Uterus (tissue), 4 donors: ENCODE results near the gene TMEM41A. TPM values are rescaled to one million over a fixed set of nuclear protein-coding genes. Genes with fewer than 3 reads are reported as not detected.

Experiments used
- DNase-seq, 2 donors: peaks; one replicate each; pipeline ENCODE4 v3.0.0-alpha.2; 2019 to 2020
- H3K27ac ChIP-seq, 2 donors: fragments of 200-600 bp; sonication (generic); 1 replicate in 1 of 2; 2 replicates in 1 of 2; pipeline ENCODE4 v1.5.1; 2016 to 2018
- H3K27me3 ChIP-seq, 2 donors: fragments of 200-600 bp; sonication (generic); one replicate each; pipeline ENCODE4 v1.5.1; 2018 to 2019; ENCODE audit warnings: control low read depth in 1 of 2
- H3K36me3 ChIP-seq, 2 donors: fragments of 200-600 bp; sonication (generic); one replicate each; pipeline ENCODE4 v1.5.1; 2019; ENCODE audit warnings: control low read depth in 1 of 2
- H3K4me1 ChIP-seq, 2 donors: fragments of 200-600 bp; sonication (generic); one replicate each; pipeline ENCODE4 v1.5.1; 2018 to 2019; ENCODE audit warnings: control low read depth in 1 of 2
- H3K4me3 ChIP-seq, 2 donors: fragments of 200-600 bp; sonication (generic); 1 replicate in 1 of 2; 2 replicates in 1 of 2; pipeline ENCODE4 v1.5.1; 2018 to 2019; ENCODE audit warnings: mild to moderate bottlenecking in 1 of 2
- H3K9me3 ChIP-seq, 2 donors: fragments of 200-600 bp; sonication (generic); one replicate each; pipeline ENCODE4 v1.5.1; 2019; ENCODE audit warnings: control low read depth in 1 of 2
- POLR2A ChIP-seq, 2 donors: fragments of 450-650 bp; IDR thresholded peaks; one replicate each; pipeline ENCODE4 v1.6.1; 2016; ENCODE audit warnings: antibody characterized with exemption in 2 of 2, mild to moderate bottlenecking in 1 of 2, moderate library complexity in 1 of 2
- intact Hi-C: fragments of 100-400 bp; cut with DNase I; formaldehyde crosslinking; loops from one replicate; pipeline ENCODE4 v1.15.1; 2023; ENCODE audit warnings: low total_unique reads
- total RNA-seq, 4 donors: library from RNA; depleted of rRNA in 3 of 4; stranded (reverse); fragments of >200 nt in 3 of 4; gene quantifications; one replicate each; pipeline versions ENCODE4 v1.1.0 to v1.2.4, GENCODE V29; 2014 to 2023
- TF ChIP-seq, protein P1 (sequence below), 4 experiments: fragments of 200-600 bp in 2 of 4; fragments of 450-650 bp in 2 of 4; sonication (generic) in 2 of 4; IDR thresholded peaks; one replicate each; pipeline ENCODE4 v1.5.1; 2016 to 2019; ENCODE audit warnings: antibody characterized with exemption in 4 of 4, mild to moderate bottlenecking in 2 of 4, moderate library complexity in 1 of 4
- donor health status: DM: yes; HTN: yes; CAD: no.

Gene TMEM41A
- total RNA-seq, 4 donors from 2014 or later = 3.6 to 31.5 (median 17.8) TPM

DNA sequence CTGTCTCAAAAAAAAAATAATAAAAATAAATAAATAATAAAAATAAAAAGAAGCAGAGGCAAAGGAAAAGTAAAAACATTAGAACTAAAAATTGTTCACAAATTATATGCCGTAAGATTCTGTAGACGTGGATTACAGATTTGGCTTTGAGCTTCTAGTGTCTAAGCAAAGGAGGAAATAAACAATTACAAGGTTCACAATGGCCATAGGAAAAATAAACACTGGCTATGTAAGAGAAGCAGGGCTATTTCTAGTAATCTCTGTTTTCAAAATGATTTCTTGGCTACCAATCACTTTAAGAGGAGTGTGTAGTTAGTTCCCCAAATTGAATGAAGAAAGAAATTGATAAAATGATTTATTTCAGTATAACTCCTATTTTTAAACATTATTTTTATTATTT, 54.5 kb downstream of the TMEM41A start:
- intact Hi-C loops = no loop called here
- H3K9me3 ChIP-seq = no peaks in the 10 kb centered on the region
- no peaks in the 10 kb centered on the region for H3K36me3 ChIP-seq
- no peaks in the 10 kb centered on the region for H3K4me1 ChIP-seq
- DNase-seq = no peak
- H3K27ac ChIP-seq = no peak overlapping the region
- no peak for TF ChIP-seq POLR2A (IDR thresholded peaks at IDR 0.05)
- TF ChIP-seq, protein P1, sequence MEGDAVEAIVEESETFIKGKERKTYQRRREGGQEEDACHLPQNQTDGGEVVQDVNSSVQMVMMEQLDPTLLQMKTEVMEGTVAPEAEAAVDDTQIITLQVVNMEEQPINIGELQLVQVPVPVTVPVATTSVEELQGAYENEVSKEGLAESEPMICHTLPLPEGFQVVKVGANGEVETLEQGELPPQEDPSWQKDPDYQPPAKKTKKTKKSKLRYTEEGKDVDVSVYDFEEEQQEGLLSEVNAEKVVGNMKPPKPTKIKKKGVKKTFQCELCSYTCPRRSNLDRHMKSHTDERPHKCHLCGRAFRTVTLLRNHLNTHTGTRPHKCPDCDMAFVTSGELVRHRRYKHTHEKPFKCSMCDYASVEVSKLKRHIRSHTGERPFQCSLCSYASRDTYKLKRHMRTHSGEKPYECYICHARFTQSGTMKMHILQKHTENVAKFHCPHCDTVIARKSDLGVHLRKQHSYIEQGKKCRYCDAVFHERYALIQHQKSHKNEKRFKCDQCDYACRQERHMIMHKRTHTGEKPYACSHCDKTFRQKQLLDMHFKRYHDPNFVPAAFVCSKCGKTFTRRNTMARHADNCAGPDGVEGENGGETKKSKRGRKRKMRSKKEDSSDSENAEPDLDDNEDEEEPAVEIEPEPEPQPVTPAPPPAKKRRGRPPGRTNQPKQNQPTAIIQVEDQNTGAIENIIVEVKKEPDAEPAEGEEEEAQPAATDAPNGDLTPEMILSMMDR (IDR thresholded peaks at IDR 0.05) = no peak
- H3K27me3 ChIP-seq = no peaks in the 10 kb centered on the region
- H3K4me3 ChIP-seq = no peak overlapping the region

DNA sequence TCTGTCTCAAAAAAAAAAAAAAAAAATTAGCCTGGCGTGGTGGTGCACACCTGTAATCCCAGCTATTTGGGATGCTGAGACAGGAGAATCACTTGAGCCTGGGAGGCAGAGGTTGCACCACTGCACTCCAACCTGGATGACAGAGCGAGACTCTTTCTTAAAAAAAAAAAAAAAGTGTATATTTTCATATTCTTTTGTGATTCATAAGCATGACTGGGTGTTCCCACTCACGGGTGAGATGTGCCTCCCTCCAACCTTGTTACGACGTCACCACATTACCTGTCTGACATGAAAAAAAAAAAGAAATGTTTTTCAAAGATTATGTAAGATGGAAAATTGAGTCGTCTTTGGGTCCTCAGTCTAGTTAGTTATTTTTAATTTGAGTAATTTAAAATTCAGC, 56.8 kb downstream of the TMEM41A start:
- no peaks in the 10 kb centered on the region for H3K27me3 ChIP-seq
- DNase-seq = no peak
- H3K27ac ChIP-seq = no peak overlapping the region
- no peaks in the 10 kb centered on the region for H3K9me3 ChIP-seq
- no peak overlapping the region for H3K4me3 ChIP-seq
- no peaks in the 10 kb centered on the region for H3K36me3 ChIP-seq
- no peaks in the 10 kb centered on the region for H3K4me1 ChIP-seq
- TF ChIP-seq POLR2A (IDR thresholded peaks at IDR 0.05) = no peak
- TF ChIP-seq, protein P1 (IDR thresholded peaks at IDR 0.05) = no peak
- intact Hi-C loops = no loop called here

DNA sequence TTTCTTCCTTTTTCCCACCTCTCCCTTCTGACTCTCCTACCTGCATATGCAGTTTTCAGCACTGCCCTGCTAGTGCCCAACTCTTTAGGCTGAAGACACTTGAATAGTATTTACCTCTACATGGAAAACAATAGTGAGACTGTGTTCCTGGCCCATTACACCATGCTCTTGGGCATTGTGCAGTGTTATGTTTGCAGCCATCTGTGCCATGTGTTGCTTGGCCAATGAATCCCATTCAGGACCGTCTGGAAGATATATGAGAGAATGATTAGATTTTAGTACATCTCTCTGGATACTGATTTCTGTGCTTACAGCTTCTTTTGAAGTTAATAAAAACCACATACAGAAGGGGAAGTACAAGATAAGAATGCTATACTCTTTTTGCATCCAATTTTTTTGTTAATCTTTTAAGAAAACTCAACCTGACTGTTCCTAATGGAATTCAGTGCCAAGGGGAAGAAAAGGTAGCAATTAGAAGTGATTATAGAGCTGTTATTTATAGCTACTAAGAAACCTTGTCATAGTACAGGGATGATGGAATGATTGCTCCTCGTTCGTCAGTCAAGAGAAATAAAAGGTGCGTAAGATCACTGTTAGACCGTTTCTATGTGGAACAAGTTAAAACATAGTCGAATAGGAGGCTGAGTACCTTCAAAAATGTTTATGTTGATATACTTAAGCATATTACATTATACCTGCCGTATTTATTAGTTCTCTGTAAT, 58.9 kb downstream of the TMEM41A start:
- H3K9me3 ChIP-seq = no peaks in the 10 kb centered on the region
- intact Hi-C loops = no loop called here
- no peak for TF ChIP-seq POLR2A (IDR thresholded peaks at IDR 0.05)
- TF ChIP-seq, protein P1 (IDR thresholded peaks at IDR 0.05) = no peak

More for the DNA sequence above, 58.9 kb downstream of the TMEM41A start:
- no peaks in the 10 kb centered on the region for H3K27me3 ChIP-seq
- H3K4me3 ChIP-seq = no peak overlapping the region
- H3K4me1 ChIP-seq = no peaks in the 10 kb centered on the region
- no peak for DNase-seq
- H3K27ac ChIP-seq = no peak overlapping the region
- H3K36me3 ChIP-seq = no peaks in the 10 kb centered on the region

Other genes with a start within 250 kb of the TMEM41A start
- 1 to 10 TPM; 2.6 to 7.2 (median 3.3) TPM for gene EHHADH, start 245.0 kb downstream of the TMEM41A start, total RNA-seq
- 10 to 100 TPM in 3 of 4 donors, 1 to 10 TPM in 1; 8.8 to 47.8 (median 17.2) TPM for gene MAP3K13, start 135.9 kb downstream of the TMEM41A start, total RNA-seq
- gene LIPH, start 53.6 kb upstream of the TMEM41A start, total RNA-seq = under 1 TPM in 1 of 4 donors, not detected in 3; 0.07 TPM
- 10 to 100 TPM in 3 of 4 donors, 1 to 10 TPM in 1; 8.5 to 54.4 (median 49.8) TPM for gene SENP2, start 87.3 kb upstream of the TMEM41A start, total RNA-seq